DOHH2 (cell line): ENCODE measurements around the gene PALM3.
"Not testable (repeated sequence)": the region's sequence is repeated elsewhere in the genome, so short reads cannot be mapped to it uniquely, and the experiment has no call there.

Experiments
- H3F3A ChIP-seq: fragments of 200-600 bp; sonication (generic), shearing (Covaris generic); 2 replicates; pipeline ENCODE4 v1.6.0; 2016; ENCODE audit warnings: antibody characterized with exemption, mild to moderate bottlenecking; ENCODE audit not compliant: control insufficient read depth, insufficient read depth
- H3K27ac ChIP-seq: fragments of 200-600 bp; sonication (generic); 2 replicates; pipeline ENCODE4 v1.5.1; 2014; ENCODE audit warnings: low read depth, mild to moderate bottlenecking, low read length, moderate library complexity
- H3K27me3 ChIP-seq: fragments of 200-600 bp; sonication (generic); 2 replicates; pipeline ENCODE4 v1.6.1; 2014; ENCODE audit warnings: mild to moderate bottlenecking, low read length, mixed read lengths; ENCODE audit not compliant: control insufficient read depth
- H3K36me3 ChIP-seq: fragments of 200-600 bp; sonication (generic); 2 replicates; pipeline ENCODE4 v1.6.1; 2014; ENCODE audit warnings: mild to moderate bottlenecking, low read length, moderate library complexity, mixed read lengths; ENCODE audit not compliant: control insufficient read depth
- H3K4me1 ChIP-seq: fragments of 200-600 bp; sonication (generic); 2 replicates; pipeline ENCODE4 v1.6.1; 2014; ENCODE audit warnings: mild to moderate bottlenecking, low read length, mixed read lengths; ENCODE audit not compliant: control insufficient read depth
- H3K4me2 ChIP-seq: fragments of 200-600 bp; sonication (generic); 2 replicates; pipeline ENCODE4 v1.6.0; 2014; ENCODE audit warnings: mild to moderate bottlenecking, low read length, moderate library complexity
- H3K4me3 ChIP-seq: fragments of 200-600 bp; sonication (generic); 2 replicates; pipeline ENCODE4 v1.5.1; 2014; ENCODE audit warnings: mild to moderate bottlenecking, low read length, mixed read lengths
- H3K79me2 ChIP-seq: fragments of 200-600 bp; sonication (generic); 2 replicates; pipeline ENCODE4 v1.6.1; 2014; ENCODE audit warnings: mild to moderate bottlenecking, low read length, mixed read lengths; ENCODE audit not compliant: control insufficient read depth
- H3K9me2 ChIP-seq: fragments of 200-600 bp; sonication (generic); replicated peaks from 2 replicates; pipeline ENCODE4 v1.6.1; 2014; ENCODE audit warnings: mild to moderate bottlenecking, low read length, mixed read lengths; ENCODE audit not compliant: control insufficient read depth
- H3K9me3 ChIP-seq: fragments of 200-600 bp; sonication (generic); 2 replicates; pipeline ENCODE4 v1.6.1; 2014; ENCODE audit warnings: antibody characterized with exemption, low read length, mixed read lengths; ENCODE audit not compliant: control insufficient read depth, insufficient read depth
- H4K20me1 ChIP-seq: fragments of 200-600 bp; sonication (generic); 2 replicates; pipeline ENCODE4 v1.6.0; 2014; ENCODE audit warnings: low read depth, mild to moderate bottlenecking, antibody characterized with exemption, low read length, moderate library complexity; ENCODE audit not compliant: control insufficient read depth, insufficient read depth
- EZH2phosphoT487 ChIP-seq: fragments of 200-600 bp; sonication (generic); IDR thresholded peaks from 2 replicates; pipeline ENCODE4 v1.6.1; 2017; ENCODE audit warnings: borderline replicate concordance, mild to moderate bottlenecking, antibody characterized with exemption, low read length, moderate library complexity, mixed read lengths
- TF ChIP-seq, protein P1 (sequence below): fragments of 200-600 bp; sonication (generic); IDR thresholded peaks from one replicate; pipeline ENCODE4 v1.5.1; 2014; ENCODE audit warnings: antibody characterized with exemption, mild to moderate bottlenecking, low read depth, low read length; ENCODE audit not compliant: poor library complexity, severe bottlenecking

PALM3 gene

DNA sequence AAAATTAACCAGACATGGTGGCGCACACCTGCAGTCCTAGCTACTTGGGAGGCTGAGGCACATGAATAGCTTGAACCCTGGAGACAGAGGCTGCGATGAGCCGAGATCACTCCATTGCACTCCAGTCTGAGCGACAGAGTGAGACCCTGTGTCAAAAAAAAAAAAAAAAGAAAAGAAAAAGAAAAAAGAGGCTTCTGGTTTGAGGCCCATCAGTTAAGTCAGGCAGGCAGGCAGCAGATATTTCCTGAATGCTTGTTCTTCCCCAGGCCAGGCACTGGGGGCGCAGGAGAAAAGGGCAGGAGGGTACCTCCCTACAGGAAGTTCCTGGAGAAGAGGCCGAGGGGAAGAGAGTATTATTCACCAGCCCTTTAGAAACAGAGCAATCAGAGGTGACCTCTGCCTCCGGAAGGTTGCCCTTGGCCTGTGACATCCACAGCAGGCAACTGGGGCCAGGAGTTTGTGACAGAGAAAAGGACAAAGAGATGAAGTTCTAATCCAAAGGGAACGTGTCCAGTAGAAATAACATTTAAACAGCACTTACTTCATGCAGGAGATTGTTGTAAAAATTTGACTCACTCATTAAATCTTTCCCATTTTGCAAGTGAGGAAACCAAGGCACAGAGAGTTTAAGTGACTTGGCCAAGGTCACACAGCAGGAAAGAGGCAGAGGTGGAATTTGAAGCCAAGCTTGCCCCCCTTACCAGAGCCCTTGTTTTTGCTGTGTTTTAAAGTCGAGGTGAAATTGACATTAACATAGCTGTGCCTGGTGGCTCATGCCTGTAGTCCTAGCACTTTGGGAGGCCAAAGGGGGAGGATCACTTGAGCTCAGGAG lies 38.3 kb downstream of the PALM3 start:
- Histone ChIP-seq H3K27me3 (no peaks in the 10 kb centered on the region), H3K36me3 (no peaks in the 10 kb centered on the region), H3K4me1 (peaks cover 47% of the 10 kb centered on the region), H3K9me2 (no peaks in the 10 kb centered on the region), H3K27ac (peak overlapping the region; percentile 41), H3K9me3 (no peaks in the 10 kb centered on the region), H3K79me2 (no peaks in the 10 kb centered on the region), H3K4me2 (peak overlapping the region; percentile 57), H3K4me3 (no peak overlapping the region; the same call in 1 of the 2 replicates), H3F3A (peaks cover 14% of the 10 kb centered on the region), H4K20me1 (no peaks in the 10 kb centered on the region)
- no peak for TF ChIP-seq EZH2phosphoT487
- TF ChIP-seq, protein P1, sequence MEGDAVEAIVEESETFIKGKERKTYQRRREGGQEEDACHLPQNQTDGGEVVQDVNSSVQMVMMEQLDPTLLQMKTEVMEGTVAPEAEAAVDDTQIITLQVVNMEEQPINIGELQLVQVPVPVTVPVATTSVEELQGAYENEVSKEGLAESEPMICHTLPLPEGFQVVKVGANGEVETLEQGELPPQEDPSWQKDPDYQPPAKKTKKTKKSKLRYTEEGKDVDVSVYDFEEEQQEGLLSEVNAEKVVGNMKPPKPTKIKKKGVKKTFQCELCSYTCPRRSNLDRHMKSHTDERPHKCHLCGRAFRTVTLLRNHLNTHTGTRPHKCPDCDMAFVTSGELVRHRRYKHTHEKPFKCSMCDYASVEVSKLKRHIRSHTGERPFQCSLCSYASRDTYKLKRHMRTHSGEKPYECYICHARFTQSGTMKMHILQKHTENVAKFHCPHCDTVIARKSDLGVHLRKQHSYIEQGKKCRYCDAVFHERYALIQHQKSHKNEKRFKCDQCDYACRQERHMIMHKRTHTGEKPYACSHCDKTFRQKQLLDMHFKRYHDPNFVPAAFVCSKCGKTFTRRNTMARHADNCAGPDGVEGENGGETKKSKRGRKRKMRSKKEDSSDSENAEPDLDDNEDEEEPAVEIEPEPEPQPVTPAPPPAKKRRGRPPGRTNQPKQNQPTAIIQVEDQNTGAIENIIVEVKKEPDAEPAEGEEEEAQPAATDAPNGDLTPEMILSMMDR, result peak; percentile 79

DNA sequence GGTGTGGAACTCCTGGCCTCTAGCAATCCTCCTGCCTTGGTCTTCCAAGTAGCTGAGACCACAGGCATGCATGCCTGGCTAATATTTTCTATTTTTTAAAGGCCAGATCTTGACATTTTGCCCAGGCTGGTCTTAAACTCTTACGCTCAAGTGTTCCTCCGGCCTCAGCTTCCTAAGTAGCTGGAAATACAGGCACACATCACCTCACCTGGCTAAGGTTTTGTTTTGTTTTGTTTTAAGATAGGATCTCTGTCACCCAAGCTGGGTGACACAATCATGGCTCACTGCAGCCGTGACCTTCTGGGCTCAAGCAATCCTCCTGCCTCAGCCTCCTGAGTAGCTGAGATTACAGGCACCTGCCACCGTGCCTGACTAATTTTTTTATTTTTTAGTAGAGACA lies 39.4 kb downstream of the PALM3 start:
- no peaks in the 10 kb centered on the region for H3K79me2 ChIP-seq
- peaks cover 22% of the 10 kb centered on the region for H3F3A ChIP-seq
- H3K4me2 ChIP-seq, result no peak overlapping the region
- H4K20me1 ChIP-seq, result no peaks in the 10 kb centered on the region
- no peaks in the 10 kb centered on the region for H3K9me2 ChIP-seq
- TF ChIP-seq EZH2phosphoT487, result no peak
- TF ChIP-seq, protein P1, result no peak
- H3K27me3 ChIP-seq, result no peaks in the 10 kb centered on the region
- H3K36me3 ChIP-seq, result no peaks in the 10 kb centered on the region
- no peaks in the 10 kb centered on the region for H3K9me3 ChIP-seq
- no peak overlapping the region for H3K4me3 ChIP-seq
- peaks cover 49% of the 10 kb centered on the region for H3K4me1 ChIP-seq
- H3K27ac ChIP-seq, result no peak overlapping the region

DNA sequence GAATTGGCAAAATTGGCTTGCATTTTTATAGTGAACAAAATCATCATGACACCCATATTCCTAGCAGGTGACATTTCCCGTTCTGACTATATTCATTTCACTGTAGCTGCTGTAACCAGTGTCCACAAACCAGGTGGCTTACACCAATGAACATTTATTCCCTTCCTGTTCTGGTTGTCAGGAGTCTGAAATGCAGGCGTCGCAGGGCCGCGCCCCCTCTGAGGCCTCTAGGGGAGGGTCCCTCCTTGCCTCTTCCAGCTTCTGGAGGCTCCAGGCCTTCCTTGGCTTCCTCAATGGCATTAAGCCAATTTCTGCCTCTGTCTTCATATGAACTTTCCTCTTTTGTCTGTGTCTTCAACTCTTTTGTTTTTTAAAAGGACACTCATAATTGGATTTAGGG lies 40.4 kb downstream of the PALM3 start:
- Histone ChIP-seq H3K4me3 (no peak overlapping the region), H3K4me1 (peaks cover 59% of the 10 kb centered on the region), H3K27ac (no peak overlapping the region), H3K36me3 (no peaks in the 10 kb centered on the region), H4K20me1 (no peaks in the 10 kb centered on the region), H3K9me2 (no peaks in the 10 kb centered on the region), H3K27me3 (no peaks in the 10 kb centered on the region), H3K79me2 (no peaks in the 10 kb centered on the region), H3K9me3 (no peaks in the 10 kb centered on the region), H3K4me2 (no peak overlapping the region), H3F3A (peaks cover 22% of the 10 kb centered on the region)
- TF ChIP-seq, protein P1, result no peak
- TF ChIP-seq EZH2phosphoT487, result no peak

DNA sequence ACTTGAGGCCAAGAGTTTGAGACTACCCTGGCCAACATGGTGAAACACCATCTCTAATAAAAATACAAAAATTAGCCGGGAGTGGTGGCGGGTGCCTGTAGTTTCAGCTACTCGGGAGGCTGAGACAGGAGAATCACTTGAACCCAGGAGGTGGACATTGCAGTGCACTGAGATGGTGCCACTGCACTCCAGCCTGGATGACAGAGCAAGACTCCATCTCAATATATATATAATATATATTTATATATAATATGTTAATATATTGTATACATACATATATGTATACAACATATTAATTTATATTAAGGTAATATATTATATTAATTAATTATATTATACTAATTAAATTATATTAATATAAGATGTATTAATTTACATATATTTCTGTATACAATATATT lies 42.1 kb downstream of the PALM3 start:
- H3K27me3 ChIP-seq, H4K20me1 ChIP-seq, H3K9me3 ChIP-seq, H3K36me3 ChIP-seq, H3K4me3 ChIP-seq, H3K9me2 ChIP-seq, H3K79me2 ChIP-seq: not testable (repeated sequence)
- Histone ChIP-seq H3K4me2 (peak overlapping the region; percentile 23; the same call in 1 of the 2 replicates), H3K27ac (peak overlapping the region; percentile 80), H3F3A (peaks cover 28% of the 10 kb centered on the region), H3K4me1 (peaks cover 75% of the 10 kb centered on the region)
